Measurements from ENCODE around the gene SETBP1.

The SETBP1 gene

GRCh38 chr18:44838971-44839666 is 158.4 kb downstream of the SETBP1 start:
- peak; percentile 20 to 50 (median 38) for DNase-seq (ENCODE audit: low read depth in 4 of 4, low spot score in 1 of 4)

- DNase-seq (ENCODE audit: low read depth in 4 of 4, low spot score in 1 of 4), result no peak
These were observed 159.5 kb downstream of the SETBP1 start for GRCh38 chr18:44840058-44840790.

GRCh38 chr18:44841221-44841620 is 160.5 kb downstream of the SETBP1 start:
- DNase-seq (ENCODE audit: low read depth in 4 of 4, low spot score in 1 of 4), result no peak

GRCh38 chr18:44841752-44842587 is 161.3 kb downstream of the SETBP1 start:
- no peak for DNase-seq (ENCODE audit: low read depth in 4 of 4, low spot score in 1 of 4)

GRCh38 chr18:44842588-44843412 is 162.1 kb downstream of the SETBP1 start:
- no peak for DNase-seq (ENCODE audit: low read depth in 4 of 4, low spot score in 1 of 4)

- no peak for DNase-seq (ENCODE audit: low read depth in 4 of 4, low spot score in 1 of 4)
These were observed 163.8 kb downstream of the SETBP1 start for GRCh38 chr18:44844486-44844885.

GRCh38 chr18:44846450-44846849 is 165.8 kb downstream of the SETBP1 start:
- DNase-seq (ENCODE audit: low read depth in 4 of 4, low spot score in 1 of 4), result no peak

- no peak for DNase-seq (ENCODE audit: low read depth in 4 of 4, low spot score in 1 of 4)
These were observed 168.1 kb downstream of the SETBP1 start for GRCh38 chr18:44848644-44849335.

GRCh38 chr18:44849361-44849760 is 168.7 kb downstream of the SETBP1 start:
- DNase-seq (ENCODE audit: low read depth in 4 of 4, low spot score in 1 of 4), result no peak

- no peak for DNase-seq (ENCODE audit: low read depth in 4 of 4, low spot score in 1 of 4)
These were observed 169.3 kb downstream of the SETBP1 start for GRCh38 chr18:44850001-44850400.

- no peak for DNase-seq (ENCODE audit: low read depth in 4 of 4, low spot score in 1 of 4)
These were observed 171.4 kb downstream of the SETBP1 start for GRCh38 chr18:44851856-44852621.

GRCh38 chr18:44852818-44853217 is 172.1 kb downstream of the SETBP1 start:
- DNase-seq (ENCODE audit: low read depth in 4 of 4, low spot score in 1 of 4), result no peak

- DNase-seq (ENCODE audit: low read depth in 4 of 4, low spot score in 1 of 4), result no peak
These were observed 172.7 kb downstream of the SETBP1 start for GRCh38 chr18:44853430-44853829.

GRCh38 chr18:44855681-44856080 is 175.0 kb downstream of the SETBP1 start:
- DNase-seq (ENCODE audit: low read depth in 4 of 4, low spot score in 1 of 4), result no peak

GRCh38 chr18:44856157-44856556 is 175.5 kb downstream of the SETBP1 start:
- DNase-seq (ENCODE audit: low read depth in 4 of 4, low spot score in 1 of 4), result no peak

GRCh38 chr18:44857081-44857480 is 176.4 kb downstream of the SETBP1 start:
- DNase-seq (ENCODE audit: low read depth in 4 of 4, low spot score in 1 of 4), result no peak

GRCh38 chr18:44857744-44858491 is 177.2 kb downstream of the SETBP1 start:
- no peak for DNase-seq (ENCODE audit: low read depth in 4 of 4, low spot score in 1 of 4)

- no peak for DNase-seq (ENCODE audit: low read depth in 4 of 4, low spot score in 1 of 4)
These were observed 178.6 kb downstream of the SETBP1 start for GRCh38 chr18:44859263-44859662.
